K562 (cell line): ENCODE measurements around the gene ITPR2. TPM values are rescaled to one million over a fixed set of nuclear protein-coding genes. Genes with fewer than 3 reads are reported as not detected.

Experiments used
- L3MBTL2 ChIP-seq: fragments of 450-650 bp; IDR thresholded peaks from 2 replicates; pipeline ENCODE4 v1.6.1; 2016; ENCODE audit warnings: mild to moderate bottlenecking, moderate library complexity
- MGA ChIP-seq: fragments of 450-650 bp; IDR thresholded peaks from 2 replicates; pipeline ENCODE4 v1.6.1; 2016; ENCODE audit warnings: mild to moderate bottlenecking, moderate library complexity
- SRF ChIP-seq, 2 experiments: fragments of 250-450, 450-650 bp in 1 of 2; sonication (Bioruptor Pico) in 1 of 2; sonication (generic) in 1 of 2; formaldehyde crosslinking; IDR thresholded peaks; 2 replicates each; pipeline versions ENCODE4 v1.5.0 to v1.5.1; 2020 to 2022; ENCODE audit warnings: mild to moderate bottlenecking in 1 of 2, missing genetic modification reagents in 1 of 2
- TEAD1 ChIP-seq, 2 experiments: fragments of 450-650 bp in 1 of 2; sonication (generic) in 1 of 2; formaldehyde crosslinking; IDR thresholded peaks; 2 replicates each; pipeline versions ENCODE4 v1.4.0 to v1.8.0; 2020 to 2022; ENCODE audit warnings: mild to moderate bottlenecking in 2 of 2, missing genetic modification reagents in 1 of 2
- polyA plus RNA-seq, 8 experiments: library from polyadenylated mRNA; depleted of rRNA in 4 of 8; stranded (reverse) in 5 of 8; unstranded in 3 of 8; fragments of >200 nt; fragmentation: Nextera tagmentation in 2 of 8; fragmentation: Illumina TruSeq in 1 of 8; extraction: Ambion mirVana in 2 of 8; extraction: Trizol in 1 of 8; gene quantifications; 2 replicates each; pipeline versions ENCODE4 v1.2.1 to v1.2.3, GENCODE V29; 2011 to 2014; ENCODE audit warnings: inconsistent platforms in 1 of 8, missing spikeins in 1 of 8
- total RNA-seq, 7 experiments: library from RNA; depleted of rRNA in 6 of 7; stranded (reverse); fragments of >200 nt in 6 of 7; fragmentation: Illumina TruSeq in 2 of 7; extraction: Trizol in 2 of 7; gene quantifications; 2 replicates each; pipeline versions ENCODE4 v1.2.1 to v1.2.3, GENCODE V29; 2011 to 2021; ENCODE audit warnings: low replicate concordance in 1 of 7
- TF ChIP-seq, protein P1 (sequence below), 2 experiments: fragments of 450-650 bp; IDR thresholded peaks; 2 replicates each; pipeline ENCODE4 v1.6.1; 2016; ENCODE audit warnings: mild to moderate bottlenecking in 2 of 2, borderline replicate concordance in 1 of 2, low read depth in 1 of 2, moderate library complexity in 1 of 2

The ITPR2 gene
- total and polyA plus RNA-seq, 9 of the 15 experiments (the other 6 are each of a cell fraction or from before 2014, with no cell fraction given): 0.21 to 3.3 (median 0.95) TPM

- TF ChIP-seq, protein P1, sequence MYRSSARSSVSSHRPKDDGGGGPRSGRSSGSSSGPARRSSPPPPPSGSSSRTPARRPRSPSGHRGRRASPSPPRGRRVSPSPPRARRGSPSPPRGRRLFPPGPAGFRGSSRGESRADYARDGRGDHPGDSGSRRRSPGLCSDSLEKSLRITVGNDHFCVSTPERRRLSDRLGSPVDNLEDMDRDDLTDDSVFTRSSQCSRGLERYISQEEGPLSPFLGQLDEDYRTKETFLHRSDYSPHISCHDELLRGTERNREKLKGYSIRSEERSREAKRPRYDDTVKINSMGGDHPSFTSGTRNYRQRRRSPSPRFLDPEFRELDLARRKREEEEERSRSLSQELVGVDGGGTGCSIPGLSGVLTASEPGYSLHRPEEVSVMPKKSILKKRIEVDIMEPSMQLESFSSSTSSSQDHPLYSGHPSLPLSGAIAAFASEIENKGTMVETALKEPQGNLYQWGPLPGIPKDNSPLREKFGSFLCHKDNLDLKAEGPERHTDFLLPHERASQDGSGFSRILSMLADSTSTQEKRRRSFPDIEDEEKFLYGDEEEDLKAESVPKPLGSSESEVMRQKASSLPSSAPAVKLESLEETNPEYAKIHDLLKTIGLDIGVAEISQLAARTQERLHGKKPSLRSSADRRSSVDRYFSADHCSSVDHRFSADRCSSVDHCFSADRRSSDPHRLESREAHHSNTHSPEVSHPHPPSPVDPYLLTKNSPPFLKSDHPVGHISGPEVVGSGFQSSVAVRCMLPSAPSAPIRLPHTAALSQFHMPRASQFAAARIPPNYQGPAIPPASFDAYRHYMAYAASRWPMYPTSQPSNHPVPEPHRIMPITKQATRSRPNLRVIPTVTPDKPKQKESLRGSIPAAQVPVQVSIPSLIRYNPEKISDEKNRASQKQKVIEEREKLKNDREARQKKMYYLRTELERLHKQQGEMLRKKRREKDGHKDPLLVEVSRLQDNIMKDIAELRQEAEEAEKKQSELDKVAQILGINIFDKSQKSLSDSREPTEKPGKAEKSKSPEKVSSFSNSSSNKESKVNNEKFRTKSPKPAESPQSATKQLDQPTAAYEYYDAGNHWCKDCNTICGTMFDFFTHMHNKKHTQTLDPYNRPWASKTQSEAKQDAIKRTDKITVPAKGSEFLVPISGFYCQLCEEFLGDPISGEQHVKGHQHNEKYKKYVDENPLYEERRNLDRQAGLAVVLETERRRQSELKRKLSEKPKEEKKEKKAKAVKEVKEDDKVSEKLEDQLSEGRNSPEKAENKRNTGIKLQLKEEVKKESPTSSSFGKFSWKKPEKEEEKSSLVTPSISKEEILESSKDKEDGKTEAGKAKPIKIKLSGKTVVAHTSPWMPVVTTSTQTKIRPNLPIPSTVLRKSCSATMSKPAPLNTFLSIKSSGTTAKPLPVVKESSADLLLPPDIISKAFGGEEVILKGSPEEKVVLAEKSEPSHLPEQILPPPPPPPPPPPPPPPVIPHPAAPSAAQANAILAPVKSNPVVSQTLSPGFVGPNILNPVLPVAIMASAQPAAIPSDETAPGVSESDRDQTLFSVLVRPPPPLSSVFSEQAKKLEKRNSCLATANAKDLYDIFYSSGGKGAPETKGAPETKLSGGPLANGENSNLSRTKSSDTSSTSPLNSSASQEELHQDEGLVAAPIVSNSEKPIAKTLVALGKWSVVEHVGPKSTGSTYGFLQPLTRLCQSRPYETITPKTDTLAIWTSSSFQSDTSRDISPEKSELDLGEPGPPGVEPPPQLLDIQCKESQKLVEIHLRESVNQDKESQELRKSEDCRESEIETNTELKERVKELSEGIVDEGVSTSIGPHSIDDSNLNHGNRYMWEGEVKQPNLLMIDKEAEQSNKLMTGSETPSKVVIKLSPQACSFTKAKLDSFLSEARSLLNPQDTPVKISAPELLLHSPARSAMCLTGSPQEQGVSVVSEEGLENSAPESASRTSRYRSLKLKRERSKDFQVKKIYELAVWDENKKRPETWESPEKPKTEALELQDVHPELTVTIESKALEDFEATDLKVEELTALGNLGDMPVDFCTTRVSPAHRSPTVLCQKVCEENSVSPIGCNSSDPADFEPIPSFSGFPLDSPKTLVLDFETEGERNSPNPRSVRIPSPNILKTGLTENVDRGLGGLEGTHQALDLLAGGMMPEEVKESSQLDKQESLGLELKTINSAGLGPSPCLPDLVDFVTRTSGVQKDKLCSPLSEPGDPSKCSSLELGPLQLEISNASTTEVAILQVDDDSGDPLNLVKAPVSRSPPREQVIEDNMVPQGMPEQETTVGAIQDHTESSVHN (IDR thresholded peaks at IDR 0.05; ENCODE audit: borderline replicate concordance in 1 of 2, low read depth in 1 of 2): peak in 1 of 2 experiments; percentile 90; a peak in 2 of 4 replicates
- TF ChIP-seq TEAD1 (CRISPR knock-in tag; IDR thresholded peaks at IDR 0.05): 0 out of 4 replicates have a peak, but pooled peaks of 1 of the 2 experiments have one; percentile 21
- TF ChIP-seq MGA: peak; percentile 81
- TF ChIP-seq L3MBTL2: peak; percentile 79
- TF ChIP-seq SRF (CRISPR knock-in tag; IDR thresholded peaks at IDR 0.05): 0 out of 4 replicates have a peak, but pooled peaks of 1 of the 2 experiments have one; percentile 40
Measured at GRCh38 chr12:26689281-26689841, 143.6 kb downstream of the ITPR2 start (continued).
